Spleen (tissue), 11 donors: ENCODE measurements around the gene ECHDC3. TPM values are rescaled to one million over a fixed set of nuclear protein-coding genes. Genes with fewer than 3 reads are reported as not detected.

ENCODE experiments used
- DNase-seq: peaks from one replicate; pipeline ENCODE4 v3.0.0-alpha.2; 2020
- H3K27ac ChIP-seq, 8 donors: fragments of 200-600 bp; sonication (generic) in 7 of 8; 1 replicate in 4 of 8; 2 replicates in 4 of 8; pipeline versions ENCODE4 v1.5.0 to v1.8.0; 2016 to 2021; ENCODE audit warnings: inconsistent platforms in 4 of 8, mild to moderate bottlenecking in 4 of 8, moderate library complexity in 1 of 8
- H3K27me3 ChIP-seq, 7 donors: fragments of 200-600 bp; sonication (generic) in 6 of 7; replicated peaks in 1 of 7; 1 replicate in 4 of 7; 2 replicates in 3 of 7; pipeline versions ENCODE4 v1.5.0 to v1.8.0; 2016 to 2021; ENCODE audit warnings: inconsistent platforms in 3 of 7, mild to moderate bottlenecking in 1 of 7
- H3K36me3 ChIP-seq, 6 donors: fragments of 200-600 bp; sonication (generic) in 5 of 6; 1 replicate in 4 of 6; 2 replicates in 2 of 6; pipeline versions ENCODE4 v1.5.0 to v1.8.0; 2016 to 2021; ENCODE audit warnings: inconsistent platforms in 2 of 6
- H3K4me1 ChIP-seq, 6 donors: fragments of 200-600 bp; sonication (generic) in 5 of 6; 1 replicate in 3 of 6; 2 replicates in 3 of 6; pipeline versions ENCODE4 v1.5.0 to v1.8.0; 2016 to 2021; ENCODE audit warnings: inconsistent platforms in 3 of 6
- H3K4me3 ChIP-seq, 8 donors: fragments of 200-600 bp; sonication (generic) in 7 of 8; 1 replicate in 4 of 8; 2 replicates in 4 of 8; pipeline versions ENCODE4 v1.5.0 to v1.8.0; 2016 to 2021; ENCODE audit warnings: inconsistent platforms in 4 of 8, mild to moderate bottlenecking in 4 of 8, moderate library complexity in 2 of 8
- H3K9me3 ChIP-seq, 8 donors: fragments of 200-600 bp; sonication (generic) in 7 of 8; 1 replicate in 4 of 8; 2 replicates in 4 of 8; pipeline versions ENCODE4 v1.5.0 to v1.8.0; 2016 to 2021; ENCODE audit warnings: inconsistent platforms in 4 of 8
- POLR2A ChIP-seq, 3 donors: fragments of 450-650 bp; IDR thresholded peaks; one replicate each; pipeline ENCODE4 v1.5.1; 2017; ENCODE audit warnings: antibody characterized with exemption in 3 of 3, mild to moderate bottlenecking in 1 of 3
- POLR2AphosphoS5 ChIP-seq, 3 donors: sonication (generic); formaldehyde crosslinking; IDR thresholded peaks; one replicate each; pipeline ENCODE4 v1.5.1; 2017; ENCODE audit warnings: antibody characterized with exemption in 3 of 3
- whole genome bisulfite sequencing, 5 donors: extraction: QIAGEN DNeasy Blood & Tissue Kit in 3 of 5; methylation state at CpG; one replicate each; pipeline versions ENCODE4 v1.1.5 to v1.1.7; 2013 to 2018; 5-methylcytosine and 5-hydroxymethylcytosine counted together
- intact Hi-C: fragments of 100-400 bp; cut with DNase I; formaldehyde crosslinking; loops from one replicate; pipeline ENCODE4 v1.15.0; 2023; ENCODE audit warnings: low total_unique reads
- polyA plus RNA-seq, 3 donors: library from polyadenylated mRNA; stranded (reverse); fragments of 200-250 nt; gene quantifications; one replicate each; pipeline ENCODE4 v1.2.1, GENCODE V29; 2013
- total RNA-seq, 7 donors: library from RNA; depleted of rRNA in 3 of 7; stranded (reverse); fragments of >200 nt in 3 of 7; fragmentation: NEBNext Ultra II Directional in 4 of 7; extraction: Animal tissue kit (Norgen Biotek cat#: 25700) in 4 of 7; gene quantifications; one replicate each; pipeline versions ENCODE4 v1.1.0 to v1.2.1, GENCODE V29; 2016 to 2021
- TF ChIP-seq, protein P1 (sequence below), 11 experiments: fragments of 200-600 bp in 7 of 11; fragments of 450-650 bp in 4 of 11; sonication (generic) in 4 of 11; IDR thresholded peaks in 8 of 11; conservative IDR thresholded peaks in 3 of 11; 1 replicate in 7 of 11; 2 replicates in 4 of 11; pipeline versions ENCODE4 v1.4.0 to v1.8.0; 2016 to 2021; ENCODE audit warnings: antibody characterized with exemption in 11 of 11, inconsistent platforms in 4 of 11, mild to moderate bottlenecking in 1 of 11
- donor health status: healthy with polysubstance abuse.
- donor health status: DM: no; HTN: no; CAD: no; lungs with moderate emphysema.
- donor health status: DM: no; HTN: no; CAD: no.
- donor health status: Bipolar disorder and iron deficiency.
- donor health status: healthy.
- donor health status: DM: no; HTN: no; CAD: no.
- donor health status: DM: yes; HTN: yes; CAD: no.

Gene ECHDC3
- total and polyA plus RNA-seq, 10 donors, result 5.6 to 49.7 (median 16.7) TPM

- DNase-seq, result no peak
- H3K36me3 ChIP-seq, result peaks cover 0 to 60% (median 9%) of the 10 kb centered on the region in 6 donors
- intact Hi-C loops, result no loop called here
- TF ChIP-seq, protein P1, sequence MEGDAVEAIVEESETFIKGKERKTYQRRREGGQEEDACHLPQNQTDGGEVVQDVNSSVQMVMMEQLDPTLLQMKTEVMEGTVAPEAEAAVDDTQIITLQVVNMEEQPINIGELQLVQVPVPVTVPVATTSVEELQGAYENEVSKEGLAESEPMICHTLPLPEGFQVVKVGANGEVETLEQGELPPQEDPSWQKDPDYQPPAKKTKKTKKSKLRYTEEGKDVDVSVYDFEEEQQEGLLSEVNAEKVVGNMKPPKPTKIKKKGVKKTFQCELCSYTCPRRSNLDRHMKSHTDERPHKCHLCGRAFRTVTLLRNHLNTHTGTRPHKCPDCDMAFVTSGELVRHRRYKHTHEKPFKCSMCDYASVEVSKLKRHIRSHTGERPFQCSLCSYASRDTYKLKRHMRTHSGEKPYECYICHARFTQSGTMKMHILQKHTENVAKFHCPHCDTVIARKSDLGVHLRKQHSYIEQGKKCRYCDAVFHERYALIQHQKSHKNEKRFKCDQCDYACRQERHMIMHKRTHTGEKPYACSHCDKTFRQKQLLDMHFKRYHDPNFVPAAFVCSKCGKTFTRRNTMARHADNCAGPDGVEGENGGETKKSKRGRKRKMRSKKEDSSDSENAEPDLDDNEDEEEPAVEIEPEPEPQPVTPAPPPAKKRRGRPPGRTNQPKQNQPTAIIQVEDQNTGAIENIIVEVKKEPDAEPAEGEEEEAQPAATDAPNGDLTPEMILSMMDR (IDR thresholded peaks at IDR 0.05 in 8 of 11, conservative IDR thresholded peaks at IDR 0.05 in 3 of 11), result no peak
- peak in 1 of 3 donors; percentile 27 for TF ChIP-seq POLR2AphosphoS5 (IDR thresholded peaks at IDR 0.05)
- no peak overlapping the region for H3K4me3 ChIP-seq
- no peak overlapping the region for H3K27ac ChIP-seq
- H3K4me1 ChIP-seq, result peaks cover 0 to 3% (median 1%) of the 10 kb centered on the region in 6 donors
- WGBS, 5 donors, result 62 to 84% (median 79%) methylated on average over 4 to 8 of the region's 8 CpGs
- no peaks in the 10 kb centered on the region for H3K9me3 ChIP-seq
- no peaks in the 10 kb centered on the region for H3K27me3 ChIP-seq
These were observed 21.3 kb downstream of the ECHDC3 start for GRCh38 chr10:11763501-11763861.

GRCh38 chr10:11765141-11765540 is 23.0 kb downstream of the ECHDC3 start:
- TF ChIP-seq, protein P1 (IDR thresholded peaks at IDR 0.05 in 8 of 11, conservative IDR thresholded peaks at IDR 0.05 in 3 of 11), result no peak
- TF ChIP-seq POLR2AphosphoS5 (IDR thresholded peaks at IDR 0.05), result no peak
- no peak for TF ChIP-seq POLR2A (IDR thresholded peaks at IDR 0.05)
- no peaks in the 10 kb centered on the region for H3K27me3 ChIP-seq
- no peak for DNase-seq
- H3K27ac ChIP-seq, result no peak overlapping the region
- H3K36me3 ChIP-seq, result peaks cover 0 to 54% (median 9%) of the 10 kb centered on the region in 6 donors
- no peaks in the 10 kb centered on the region for H3K4me1 ChIP-seq
- no peak overlapping the region for H3K4me3 ChIP-seq
- WGBS, 5 donors, result 75 to 90% (median 85%) methylated on average over 4 to 6 of the region's 6 CpGs
- intact Hi-C loops, result no loop called here
- H3K9me3 ChIP-seq, result no peaks in the 10 kb centered on the region

DNA sequence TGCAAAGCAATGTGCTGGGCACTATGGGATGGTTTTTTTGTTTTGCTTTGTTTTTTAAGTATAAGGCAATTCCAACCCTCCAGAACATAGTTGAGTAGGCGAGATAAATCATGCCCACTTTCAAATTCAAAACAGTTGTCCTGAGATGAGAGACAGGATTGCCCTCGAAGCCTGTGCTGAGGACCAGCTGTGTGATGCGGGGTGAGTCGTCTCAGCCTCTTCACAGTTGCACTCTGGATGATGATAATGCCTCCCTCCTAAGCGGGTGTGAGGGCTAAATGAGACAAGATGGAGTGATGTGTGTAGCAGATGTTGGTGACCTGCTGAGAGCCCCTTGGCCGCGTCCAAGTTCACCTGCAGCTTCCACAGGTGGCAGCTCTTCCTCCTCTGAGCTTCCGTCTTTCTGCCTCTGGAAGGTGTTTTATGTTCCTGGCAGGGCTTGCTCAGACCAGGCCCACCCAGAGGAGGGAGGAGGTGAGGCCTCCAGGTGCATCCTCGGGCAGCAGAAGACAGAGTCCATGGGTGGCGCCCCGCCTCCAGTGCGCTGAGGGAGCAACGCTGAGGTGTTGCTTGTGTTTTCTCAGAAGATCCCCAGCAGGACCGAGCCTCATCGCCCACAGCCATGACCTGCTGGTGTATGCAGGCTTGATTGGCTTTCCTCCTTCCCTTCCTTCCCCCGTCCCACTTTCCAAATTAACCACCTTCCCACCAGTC is 30.6 kb downstream of the ECHDC3 start:
- Histone ChIP-seq H3K4me3 (no peak overlapping the region), H3K36me3 (no peaks in the 10 kb centered on the region), H3K27me3 (no peaks in the 10 kb centered on the region), H3K27ac (no peak overlapping the region), H3K4me1 (no peaks in the 10 kb centered on the region), H3K9me3 (no peaks in the 10 kb centered on the region)
- TF ChIP-seq POLR2A (IDR thresholded peaks at IDR 0.05) (no peak), POLR2AphosphoS5 (IDR thresholded peaks at IDR 0.05) (no peak)
- TF ChIP-seq, protein P1 (IDR thresholded peaks at IDR 0.05 in 8 of 11, conservative IDR thresholded peaks at IDR 0.05 in 3 of 11), result no peak
- WGBS, 5 donors, result 83 to 92% (median 86%) methylated on average over 16 of the region's 16 CpGs
- DNase-seq, result no peak
- intact Hi-C loops, result no loop called here

DNA sequence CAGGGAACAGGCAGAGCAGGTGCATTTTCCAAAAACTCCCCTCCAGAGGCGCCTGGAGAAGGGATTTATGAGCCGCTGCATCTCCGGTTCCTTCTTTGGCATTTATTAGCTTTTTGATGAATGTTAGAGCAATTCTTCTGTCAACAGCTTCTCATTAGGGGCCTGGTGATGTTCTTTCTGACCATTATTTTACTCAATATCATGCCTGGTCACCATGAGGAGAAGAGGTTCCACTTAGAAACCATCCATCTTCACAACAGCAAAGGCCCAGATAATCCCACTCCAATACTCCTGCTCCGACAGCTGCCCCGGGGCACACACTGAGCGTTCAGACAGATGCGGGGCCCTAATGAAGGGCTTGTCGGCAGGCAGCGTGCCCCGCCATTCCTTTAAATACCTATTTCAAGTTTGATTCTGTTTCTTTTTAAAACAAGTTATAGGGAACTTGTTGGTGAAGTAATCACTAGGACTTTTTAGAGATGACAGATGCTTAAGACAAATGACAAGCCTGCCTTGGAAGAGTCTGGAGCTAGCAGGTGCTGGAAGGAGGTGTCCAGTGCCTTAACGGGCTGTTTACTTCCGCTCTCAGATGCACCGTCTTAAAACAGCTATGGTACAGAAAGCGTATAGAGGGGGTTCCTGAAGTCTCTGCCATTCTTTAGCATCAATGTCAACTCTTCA is 31.7 kb downstream of the ECHDC3 start:
- WGBS, 5 donors, result 90 to 92% (median 91%) methylated on average over 14 of the region's 14 CpGs
- Histone ChIP-seq H3K9me3 (no peaks in the 10 kb centered on the region), H3K36me3 (no peaks in the 10 kb centered on the region), H3K4me1 (no peaks in the 10 kb centered on the region), H3K4me3 (no peak overlapping the region), H3K27me3 (no peaks in the 10 kb centered on the region), H3K27ac (no peak overlapping the region)
- DNase-seq, result no peak
- intact Hi-C loops, result no loop called here
- no peak for TF ChIP-seq POLR2AphosphoS5 (IDR thresholded peaks at IDR 0.05)
- TF ChIP-seq, protein P1 (IDR thresholded peaks at IDR 0.05 in 8 of 11, conservative IDR thresholded peaks at IDR 0.05 in 3 of 11), result no peak
- TF ChIP-seq POLR2A (IDR thresholded peaks at IDR 0.05), result no peak
